Ramos (cell line): ENCODE results near the gene VPS26A.
"Not testable (repeated sequence)": the region's sequence is repeated elsewhere in the genome, so short reads cannot be mapped to it uniquely, and the experiment has no call there.

Source experiments
- in situ Hi-C: fragments of 300-500 bp; cut with MboI; formaldehyde crosslinking; loops from one replicate; pipeline ENCODE4 v1.14.3; 2022; ENCODE audit warnings: low sequenced_read_pairs; ENCODE audit not compliant: unreplicated experiment

Gene VPS26A

GRCh38 chr10:69168493-69168892, 44.5 kb downstream of the VPS26A start:
- in situ Hi-C loops = no loop called here

GRCh38 chr10:69172241-69172982, 48.4 kb downstream of the VPS26A start:
- in situ Hi-C loops = no loop called here

- in situ Hi-C loops = not testable (repeated sequence)
These were observed 51.3 kb downstream of the VPS26A start for GRCh38 chr10:69175326-69175725.

GRCh38 chr10:69176823-69177222, 52.8 kb downstream of the VPS26A start:
- in situ Hi-C loops = no loop called here

- in situ Hi-C loops = no loop called here
These were observed 55.2 kb downstream of the VPS26A start for GRCh38 chr10:69179089-69179742.

- in situ Hi-C loops = no loop called here
These were observed 56.0 kb downstream of the VPS26A start, which contains the start of gene SUPV3L1 for GRCh38 chr10:69179743-69180524. SUPV3L1 (plus strand) TSS chr10:69180234; CDS start chr10:69180292, 58 bp downstream.

- in situ Hi-C loops = no loop called here
These were observed 56.7 kb downstream of the VPS26A start for GRCh38 chr10:69180525-69181204.

GRCh38 chr10:69181433-69181832, 57.5 kb downstream of the VPS26A start:
- in situ Hi-C loops = no loop called here

GRCh38 chr10:69182005-69182404, 58.0 kb downstream of the VPS26A start:
- in situ Hi-C loops = no loop called here

GRCh38 chr10:69186524-69186923, 62.5 kb downstream of the VPS26A start:
- in situ Hi-C loops = no loop called here

- in situ Hi-C loops = no loop called here
These were observed 77.1 kb downstream of the VPS26A start for GRCh38 chr10:69201045-69201444.

GRCh38 chr10:69202332-69202731, 78.4 kb downstream of the VPS26A start:
- in situ Hi-C loops = no loop called here

- in situ Hi-C loops = no loop called here
These were observed 84.8 kb downstream of the VPS26A start for GRCh38 chr10:69208761-69209160.

- in situ Hi-C loops = no loop called here
These were observed 86.0 kb downstream of the VPS26A start for GRCh38 chr10:69209787-69210484.

GRCh38 chr10:69211104-69211503, 87.1 kb downstream of the VPS26A start:
- in situ Hi-C loops = no loop called here

GRCh38 chr10:69211524-69211923, 87.5 kb downstream of the VPS26A start:
- in situ Hi-C loops = no loop called here

- in situ Hi-C loops = no loop called here
These were observed 89.8 kb downstream of the VPS26A start for GRCh38 chr10:69213591-69214311.

- in situ Hi-C loops = no loop called here
These were observed 90.7 kb downstream of the VPS26A start for GRCh38 chr10:69214666-69215131.
